Stimulated activated CD8-positive, alpha-beta memory T cell treated with anti-CD3 and anti-CD28 coated beads, Interleukin-15, amount 100 ng/mL, for 24 hours (primary cell): ENCODE data around the gene UNC13B.

Experiments used
- DNase-seq: peaks from one replicate; pipeline ENCODE4 v3.0.0-alpha.2; 2020; ENCODE audit warnings: low read depth

The UNC13B gene

DNA sequence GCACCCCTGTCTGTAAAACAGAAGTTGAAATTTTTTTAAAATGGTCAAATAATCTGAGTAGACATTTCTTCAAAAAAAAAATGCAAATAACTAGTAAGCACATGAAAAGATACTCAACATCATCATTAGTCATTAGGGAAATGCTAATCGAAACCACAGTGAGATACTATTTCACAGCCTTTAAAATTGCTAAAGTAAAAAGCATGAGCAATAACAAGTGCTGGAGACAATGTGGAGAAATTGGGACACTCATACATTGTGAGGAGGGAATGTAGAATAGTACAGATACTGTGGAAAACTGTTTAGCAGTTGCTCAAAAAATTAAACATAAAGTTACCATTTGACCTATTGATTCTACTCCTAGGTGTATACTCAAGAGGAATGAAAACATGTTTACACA is 269.7 kb downstream of the UNC13B start:
- DNase-seq: no peak

DNA sequence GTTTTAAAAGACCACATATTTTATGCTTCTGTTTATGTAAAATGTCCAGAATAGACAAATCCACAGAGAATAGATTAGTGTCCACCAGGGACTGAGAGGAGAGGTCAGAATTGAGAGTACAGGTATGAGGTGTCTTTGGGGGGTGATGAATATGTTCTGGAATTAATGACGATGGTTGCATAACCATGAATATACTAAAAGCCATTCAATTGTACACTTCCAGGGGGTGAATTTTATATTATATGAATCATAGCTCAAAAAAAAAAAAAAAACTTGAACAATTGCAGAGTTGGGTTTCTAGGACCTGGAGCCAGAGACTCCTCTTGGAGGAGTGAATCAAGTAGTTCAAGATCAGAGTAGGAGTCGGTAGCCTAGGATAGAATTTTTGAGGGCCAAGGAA is 270.3 kb downstream of the UNC13B start:
- DNase-seq: no peak

- DNase-seq: no peak
Measured at GRCh38 chr9:35436933-35437332, 275.1 kb downstream of the UNC13B start.

DNA sequence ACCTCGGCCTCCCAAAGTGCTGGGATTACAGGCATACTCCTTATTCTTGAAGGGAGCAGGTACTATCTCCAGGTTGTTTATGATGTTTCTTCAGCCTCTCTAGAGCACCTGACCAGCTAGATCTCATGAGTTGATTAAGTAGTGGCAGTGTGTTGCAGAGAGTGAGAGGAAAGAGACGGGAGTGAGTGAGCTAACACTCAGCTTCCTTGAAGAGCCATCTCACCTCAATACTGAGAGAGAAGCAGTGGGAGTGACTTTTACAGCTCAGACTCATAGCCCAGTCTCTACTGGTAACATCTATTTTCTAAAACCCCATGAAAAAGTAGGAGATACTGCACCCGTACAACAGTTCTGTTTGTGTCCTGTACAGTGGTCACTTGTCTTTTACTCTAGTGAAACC is 284.2 kb downstream of the UNC13B start:
- DNase-seq: no peak

GRCh38 chr9:35448496-35448895 is 286.7 kb downstream of the UNC13B start:
- no peak for DNase-seq

DNA sequence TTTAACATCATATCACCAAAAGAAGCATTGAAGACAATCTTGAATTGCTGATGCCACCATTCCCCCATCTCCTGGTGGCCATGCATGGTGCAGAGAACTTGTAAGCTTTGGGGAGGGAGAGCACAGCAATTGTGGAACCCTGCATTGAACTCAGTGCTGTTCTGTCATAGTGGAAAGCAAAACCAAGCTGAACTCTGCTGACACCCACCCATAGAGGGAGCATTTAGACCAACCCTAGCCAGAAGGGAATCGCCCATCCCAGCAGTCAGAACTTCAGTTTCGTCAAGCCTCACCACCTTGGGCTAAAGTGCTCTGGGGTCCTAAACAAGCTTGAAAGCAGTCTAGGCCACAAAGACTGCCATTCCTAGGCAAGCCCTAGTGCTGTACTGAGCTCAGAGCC is 290.7 kb downstream of the UNC13B start:
- no peak for DNase-seq

DNA sequence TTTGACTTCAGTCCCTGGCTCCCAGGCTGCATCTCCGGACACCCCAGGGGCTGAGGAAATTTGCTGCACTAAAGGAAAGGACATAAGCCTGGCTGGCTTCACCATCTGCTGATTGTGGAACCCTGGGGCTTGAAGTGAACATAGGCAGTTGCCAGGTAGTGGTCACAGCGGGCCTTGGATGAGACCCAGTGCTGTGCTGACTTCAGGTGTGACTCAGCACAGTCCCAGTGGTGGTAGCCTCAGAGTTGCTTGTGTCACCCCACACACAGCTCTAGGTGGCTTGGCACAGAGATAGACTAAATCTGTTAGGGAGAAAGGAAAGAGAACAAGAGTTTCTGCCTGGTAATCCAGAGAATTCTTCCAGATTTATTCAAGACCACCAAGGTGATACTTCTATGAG is 292.0 kb downstream of the UNC13B start:
- DNase-seq: no peak
